ENCODE data around the gene YWHAQ. TPM values are rescaled to one million over a fixed set of nuclear protein-coding genes. Genes with fewer than 3 reads are reported as not detected.

Gene YWHAQ
- total and polyA plus RNA-seq, 2 of the 4 experiments (the other 2 are of a cell fraction): 196 to 255 TPM

DNA sequence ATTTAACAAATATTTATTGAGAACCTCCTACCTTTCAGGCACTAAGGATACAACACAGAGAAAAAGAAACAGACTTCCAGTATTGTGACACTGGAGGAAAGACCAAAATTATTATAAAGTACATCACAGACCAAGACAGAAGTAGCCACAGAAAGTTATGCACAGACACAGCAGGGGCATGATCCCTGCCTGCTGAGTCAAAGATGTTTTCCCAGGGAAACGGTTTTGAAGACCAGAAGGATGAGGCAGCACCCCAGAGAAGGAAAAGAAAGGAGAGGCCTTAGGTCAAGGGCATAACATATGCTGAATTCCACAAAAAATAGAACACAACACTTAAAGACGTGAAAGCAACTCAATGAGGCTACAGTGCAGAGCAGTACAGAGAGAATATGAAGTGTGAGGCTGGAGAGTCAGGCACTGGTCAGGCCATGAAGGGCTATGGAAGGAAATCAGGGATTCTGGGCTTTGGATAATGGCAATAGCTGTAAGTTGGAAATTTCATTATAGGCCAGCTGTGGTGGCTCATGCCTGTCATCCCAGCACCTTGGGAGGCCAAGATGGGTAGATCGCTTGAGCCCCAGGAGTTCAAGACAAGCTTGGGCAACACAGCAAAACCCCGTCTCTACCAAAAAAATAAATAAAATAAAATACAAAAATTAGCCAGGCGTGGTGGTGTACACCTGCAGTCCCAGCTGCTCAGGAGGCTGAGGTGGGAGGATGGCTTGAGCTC is 83.4 kb downstream of the YWHAQ start:
- H4K8ac ChIP-seq (ENCODE audit: low read depth in 2 of 2, low read length in 2 of 2): no peak overlapping the region
- no peak overlapping the region for H3K56ac ChIP-seq (ENCODE audit: extremely low read depth, insufficient read depth, low read length)
- H3K4ac ChIP-seq (ENCODE audit: low read depth, low read length): peak overlapping the region; percentile 11; the same call in 1 of the 2 replicates
- H4K20me1 ChIP-seq (ENCODE audit: insufficient read depth, low read length): peaks cover 47% of the 10 kb centered on the region
- peak overlapping the region; percentile 5; the same call in 1 of the 2 replicates for H2AK5ac ChIP-seq (ENCODE audit: low read depth, low read length)
- no peak overlapping the region for H3K27ac ChIP-seq (ENCODE audit: insufficient read depth, low read length)
- H2BK5ac ChIP-seq (ENCODE audit: low read depth, low read length, poor library complexity, severe bottlenecking): peak overlapping the region; percentile 8
- POLR2A ChIA-PET (ENCODE audit: unreplicated experiment): no interaction called here
- no peaks in the 10 kb centered on the region for H3K27me3 ChIP-seq (ENCODE audit: control insufficient read depth, insufficient read depth, low read length)
- CTCF ChIA-PET: no interaction called here
- TF ChIP-seq MXI1 (IDR thresholded peaks at IDR 0.05; ENCODE audit: borderline replicate concordance, low read depth, low read length): no peak
- no peak for TF ChIP-seq NFE2L2 (IDR thresholded peaks at IDR 0.05; ENCODE audit: low read depth, low read length)
- TF ChIP-seq CEBPB (IDR thresholded peaks at IDR 0.05; ENCODE audit: low read depth, low read length): 0 out of 2 replicates have a peak, but pooled peaks have one; percentile 9
- TF ChIP-seq SMC3 (IDR thresholded peaks at IDR 0.05; ENCODE audit: low read depth, low read length): no peak
- no peak for TF ChIP-seq MAFK (IDR thresholded peaks at IDR 0.05; ENCODE audit: low read depth, low read length)
- TF ChIP-seq MAZ (IDR thresholded peaks at IDR 0.05; ENCODE audit: borderline replicate concordance, low read depth, low read length): no peak
- H3K79me1 ChIP-seq (ENCODE audit: low read depth in 1 of 2, low read length in 2 of 2): peaks cover 12 to 74% of the 10 kb centered on the region in 2 experiments; a peak in 3 of 4 replicates
- no peak overlapping the region for H2AK9ac ChIP-seq (replicated peaks; ENCODE audit: low read depth, low read length, poor library complexity)
- BruUV-seq (replicated peaks): no TSS peak
- no peak overlapping the region for H4K5ac ChIP-seq (ENCODE audit: low read depth, low read length)
- no peak overlapping the region for H3K18ac ChIP-seq (ENCODE audit: low read depth, low read length)
- ATAC-seq (ENCODE audit: low read depth) (peak; percentile 73), DNase-seq (peak; percentile 45)
- peak overlapping the region; percentile 26; the same call in 1 of the 2 replicates for H3K14ac ChIP-seq (replicated peaks; ENCODE audit: low read depth, low read length)
- H3K23ac ChIP-seq (ENCODE audit: low read depth, low read length): peak overlapping the region; percentile 63; the same call in 1 of the 2 replicates
- peaks cover 23% of the 10 kb centered on the region for H3K9me1 ChIP-seq (ENCODE audit: insufficient read depth, low read length)
- H2AFZ ChIP-seq (replicated peaks; ENCODE audit: low read length, poor library complexity): no peak overlapping the region
- dilution Hi-C loops (cut with HindIII; ENCODE audit: low sequenced_read_pairs, unreplicated experiment) (no loop called here), intact Hi-C loops (cut with micrococcal nuclease) (no loop called here), in situ Hi-C loops (cut with MboI; ENCODE audit: low sequenced_read_pairs) (no loop called here)
- no CpG with 5 or more reads among the region's 5 CpGs for WGBS, 2 experiments (ENCODE audit: extremely low coverage in 2 of 2, insufficient read length in 1 of 2)
- H2BK15ac ChIP-seq (ENCODE audit: low read depth, low read length): no peak overlapping the region
- no peak overlapping the region; the same call in 1 of the 2 replicates for H3K4me2 ChIP-seq (ENCODE audit: low read depth, low read length)
- no peak overlapping the region for H3K4me3 ChIP-seq (ENCODE audit: insufficient read depth, low read depth, low read length)
- no peak overlapping the region for H2BK20ac ChIP-seq (ENCODE audit: low read depth, low read length)
- H3K9ac ChIP-seq (ENCODE audit: low read depth, low read length): no peak overlapping the region
- H3K4me1 ChIP-seq (ENCODE audit: control insufficient read depth, insufficient read depth, low read length): peaks cover 11% of the 10 kb centered on the region
- no peak overlapping the region for H4K91ac ChIP-seq (ENCODE audit: insufficient read depth, low read depth, low read length)
- H3K9me3 ChIP-seq (ENCODE audit: control insufficient read depth, insufficient read depth, low read length): no peaks in the 10 kb centered on the region
- H2BK120ac ChIP-seq (ENCODE audit: low read depth, low read length): no peak overlapping the region
- no peaks in the 10 kb centered on the region for H3K36me3 ChIP-seq (ENCODE audit: control insufficient read depth, insufficient read depth, low read length)
